Measurements from ENCODE around the gene SELENOS.

The SELENOS gene

GRCh38 chr15:101276501-101277037 is 716 bp downstream of the SELENOS start:
- DNase-seq (ENCODE audit: low spot score), result no peak

- DNase-seq (ENCODE audit: low spot score), result no peak
Measured at GRCh38 chr15:101275018-101275417, 2.3 kb downstream of the SELENOS start.

DNA sequence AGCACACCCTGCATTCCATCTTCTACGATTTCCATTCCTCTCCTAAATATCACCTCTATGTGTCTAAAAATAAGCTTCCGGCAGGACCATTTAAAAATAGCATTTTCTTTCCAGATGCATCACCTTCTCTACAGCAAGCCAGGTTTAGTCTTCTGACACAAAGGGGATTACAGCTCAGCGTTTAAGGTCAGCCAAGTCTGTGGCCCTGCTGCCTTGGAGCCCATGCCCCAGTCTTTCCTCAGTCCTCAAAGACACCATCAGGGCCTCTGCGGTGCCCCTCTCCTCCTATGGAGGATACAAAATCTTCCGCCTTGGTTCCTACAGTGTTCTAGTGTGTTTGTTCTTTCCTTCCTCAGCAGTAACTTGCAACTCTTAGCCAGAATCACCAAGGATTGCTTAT is 3.8 kb downstream of the SELENOS start:
- DNase-seq (ENCODE audit: low spot score), result no peak

GRCh38 chr15:101272584-101272983 is 4.7 kb downstream of the SELENOS start:
- no peak for DNase-seq (ENCODE audit: low spot score)

GRCh38 chr15:101269479-101270223 is 7.6 kb downstream of the SELENOS start:
- no peak for DNase-seq (ENCODE audit: low spot score)

- no peak for DNase-seq (ENCODE audit: low spot score)
Measured at GRCh38 chr15:101267320-101268104, 9.8 kb downstream of the SELENOS start.

- DNase-seq (ENCODE audit: low spot score), result no peak
Measured at GRCh38 chr15:101266787-101267186, 10.5 kb downstream of the SELENOS start.

DNA sequence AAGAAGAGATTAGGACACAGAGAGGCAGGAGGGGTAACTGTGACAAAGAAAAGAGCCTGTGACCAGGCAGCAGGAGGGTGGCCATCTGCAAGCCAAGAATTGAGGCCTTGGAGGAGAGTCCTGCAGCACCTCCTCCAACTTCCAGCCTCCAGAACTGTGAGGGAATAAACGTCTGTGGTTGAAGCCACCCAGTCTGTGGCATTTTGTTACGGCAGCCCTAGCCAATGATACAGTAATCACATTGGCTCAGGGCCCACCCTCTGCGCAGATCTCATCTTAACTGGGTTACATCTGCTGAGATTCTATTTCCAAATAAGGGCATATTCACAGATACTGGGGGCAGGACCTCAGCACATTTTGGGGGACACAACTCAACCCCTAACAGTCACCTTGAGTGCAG is 11.3 kb downstream of the SELENOS start:
- DNase-seq (ENCODE audit: low spot score), result no peak

DNA sequence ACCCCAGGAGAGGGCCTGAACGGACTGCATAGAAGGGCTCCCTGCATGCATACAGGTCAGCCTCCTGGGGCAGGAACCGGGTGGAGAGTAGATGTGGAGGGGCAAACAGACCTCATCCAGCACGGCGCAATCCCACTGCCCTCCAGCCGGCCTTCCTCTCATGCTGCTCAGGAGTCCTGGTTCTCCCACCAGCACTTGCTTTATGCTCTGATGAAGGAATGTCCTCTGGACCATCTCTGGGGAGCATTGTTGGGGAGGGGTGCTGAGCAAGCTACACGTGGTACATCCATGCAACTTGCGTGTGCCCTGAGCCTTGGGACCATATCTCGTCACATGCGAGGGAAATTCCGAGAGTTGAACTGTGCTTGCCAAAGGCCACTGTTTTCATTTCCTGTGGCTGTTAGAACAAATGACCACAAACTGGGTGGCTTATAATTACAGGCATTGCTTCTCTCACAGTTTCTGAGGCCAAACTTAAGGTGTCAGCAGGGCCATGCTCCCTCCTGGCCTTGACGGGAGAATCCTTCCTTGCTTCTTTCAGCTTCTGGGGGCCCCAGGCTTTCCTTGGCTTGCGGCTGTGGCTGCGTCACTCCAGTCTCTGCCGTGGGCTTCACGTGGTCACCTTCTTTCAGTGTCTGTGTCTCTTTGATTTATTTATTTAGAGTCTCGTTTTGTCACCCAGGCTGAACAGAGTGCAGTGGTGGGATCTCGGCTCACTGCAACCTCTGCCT is 12.2 kb downstream of the SELENOS start:
- no peak for DNase-seq (ENCODE audit: low spot score)

DNA sequence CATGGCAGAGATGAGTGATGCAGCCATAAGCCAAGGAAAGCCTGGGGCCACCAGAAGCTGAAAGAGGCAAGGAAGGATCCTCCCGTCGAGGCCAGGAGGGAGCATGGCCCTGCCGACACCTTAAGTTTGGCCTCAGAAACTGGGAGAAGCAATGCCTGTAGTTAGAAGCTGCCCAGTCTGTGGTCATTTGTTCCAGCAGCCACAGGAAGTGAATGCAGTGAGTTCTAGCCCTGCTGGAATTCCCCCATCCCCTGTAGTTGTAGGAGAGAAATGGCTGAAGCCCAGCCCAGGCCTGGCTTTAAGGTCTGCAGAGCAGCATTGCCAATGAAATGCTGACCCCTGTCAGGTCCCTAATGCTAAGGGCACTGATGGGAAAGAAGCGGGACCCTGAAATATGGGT is 13.3 kb downstream of the SELENOS start:
- DNase-seq (ENCODE audit: low spot score), result no peak

DNA sequence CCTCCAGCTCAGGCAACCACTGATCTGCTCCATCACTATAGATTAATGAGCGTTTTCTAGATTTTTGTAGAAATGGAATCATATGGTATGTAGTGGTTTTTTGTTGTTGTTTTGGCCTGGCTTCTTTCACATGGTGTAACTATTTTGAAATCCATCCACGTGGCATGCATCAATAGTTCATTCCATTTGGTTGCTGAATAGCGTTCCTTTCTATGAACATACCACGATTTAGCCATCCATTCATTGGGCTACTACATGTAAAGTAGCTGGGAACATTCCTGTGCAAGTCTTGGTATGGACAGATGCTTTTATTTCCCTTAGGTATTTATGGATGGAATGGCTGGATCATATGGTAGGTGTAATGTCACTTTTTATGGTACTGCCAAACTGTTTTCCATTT is 14.7 kb downstream of the SELENOS start:
- no peak for DNase-seq (ENCODE audit: low spot score)

DNA sequence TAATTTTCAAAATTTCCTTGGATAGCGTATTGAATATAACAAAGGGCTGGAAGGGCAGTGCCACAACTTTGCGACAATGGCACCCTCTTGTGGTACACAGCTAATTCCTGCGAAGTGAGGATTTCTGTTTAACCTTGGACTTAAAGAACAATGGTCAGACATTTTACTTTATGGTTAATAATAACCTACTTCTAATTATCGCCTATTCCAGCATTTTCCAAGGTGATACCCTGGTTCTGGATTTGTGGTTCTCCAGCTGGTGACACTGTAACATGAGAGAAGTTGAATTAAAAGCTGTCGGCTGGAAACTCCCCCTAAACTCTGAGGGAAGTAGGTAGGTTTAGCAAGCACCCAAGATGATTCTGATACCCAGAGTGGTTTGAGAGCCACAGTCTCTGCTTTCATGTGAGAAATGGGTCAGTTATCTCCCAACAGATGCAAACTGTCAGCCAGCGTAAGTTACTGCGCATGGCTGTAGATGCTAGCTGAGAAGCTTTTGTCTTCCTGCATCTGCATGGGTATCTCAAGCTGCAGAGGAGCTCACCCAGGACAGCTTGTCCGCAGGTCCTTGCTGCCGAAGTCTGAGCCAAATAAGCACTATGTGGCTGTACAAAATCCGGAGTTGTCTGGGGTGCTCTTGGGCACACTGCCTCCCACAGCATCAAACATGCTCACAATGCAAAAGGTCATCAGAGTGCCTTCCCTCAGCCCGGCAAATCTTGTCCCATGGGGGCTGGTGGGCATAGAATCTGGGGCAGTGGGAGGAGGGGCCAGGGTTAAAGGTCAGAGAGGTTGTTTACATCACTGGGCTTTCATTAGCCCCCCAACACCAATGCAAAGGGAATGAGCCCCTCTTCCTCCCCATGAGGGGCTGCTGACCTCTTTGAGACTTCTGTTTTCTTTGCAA is 18.8 kb downstream of the SELENOS start:
- peak; percentile 79 for DNase-seq (ENCODE audit: low spot score)

DNA sequence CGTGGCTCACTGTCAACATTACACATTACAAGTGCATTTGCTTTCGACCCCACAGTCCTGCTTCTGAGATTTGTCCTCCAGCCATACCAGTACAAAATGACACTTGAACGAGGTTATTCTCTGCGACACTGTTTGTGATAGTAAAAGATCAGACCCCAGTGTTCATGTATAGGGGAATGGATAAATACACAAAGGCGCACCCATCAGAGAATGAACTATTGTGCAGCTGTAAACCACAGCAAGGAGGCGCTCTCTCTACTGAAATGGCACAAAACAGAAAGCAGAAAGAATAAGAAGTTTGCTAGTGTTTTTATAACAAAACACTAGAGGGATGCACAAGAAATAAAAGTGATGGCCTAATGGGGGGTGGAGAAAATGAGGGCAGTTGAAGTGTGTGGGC is 20.5 kb downstream of the SELENOS start:
- no peak for DNase-seq (ENCODE audit: low spot score)

DNA sequence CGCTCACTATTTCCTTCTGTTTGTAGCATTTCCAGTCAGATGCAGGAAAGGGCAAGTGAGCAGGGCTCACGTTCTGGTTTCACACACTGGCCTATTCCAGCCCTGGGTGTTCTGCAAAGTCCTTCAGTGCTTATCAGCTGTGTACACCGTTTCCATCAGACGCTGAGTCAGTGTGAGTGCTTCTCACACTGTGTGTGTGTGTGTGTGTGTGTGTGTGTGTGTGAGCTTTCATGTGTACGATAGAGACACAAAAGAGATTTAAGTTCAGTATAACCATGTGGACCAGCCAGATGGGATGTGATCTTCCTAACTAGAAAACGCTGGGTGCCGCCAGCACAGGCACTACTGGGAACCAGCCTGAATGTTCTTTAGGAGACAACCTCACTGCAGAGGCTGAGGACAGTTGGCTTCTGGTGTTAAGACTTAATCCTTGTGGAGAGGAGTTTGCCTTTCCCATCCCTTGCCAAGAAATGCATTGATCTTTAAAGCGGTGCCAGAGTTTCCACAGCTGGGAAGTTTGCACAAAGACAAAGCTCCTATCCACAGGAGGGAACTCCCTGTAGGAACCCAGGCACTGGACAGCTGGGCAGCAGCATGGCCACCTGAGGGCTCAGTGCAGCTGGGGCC is 21.6 kb downstream of the SELENOS start:
- DNase-seq (ENCODE audit: low spot score), result no peak

GRCh38 chr15:101255051-101255395 is 22.3 kb downstream of the SELENOS start:
- no peak for DNase-seq (ENCODE audit: low spot score)

DNA sequence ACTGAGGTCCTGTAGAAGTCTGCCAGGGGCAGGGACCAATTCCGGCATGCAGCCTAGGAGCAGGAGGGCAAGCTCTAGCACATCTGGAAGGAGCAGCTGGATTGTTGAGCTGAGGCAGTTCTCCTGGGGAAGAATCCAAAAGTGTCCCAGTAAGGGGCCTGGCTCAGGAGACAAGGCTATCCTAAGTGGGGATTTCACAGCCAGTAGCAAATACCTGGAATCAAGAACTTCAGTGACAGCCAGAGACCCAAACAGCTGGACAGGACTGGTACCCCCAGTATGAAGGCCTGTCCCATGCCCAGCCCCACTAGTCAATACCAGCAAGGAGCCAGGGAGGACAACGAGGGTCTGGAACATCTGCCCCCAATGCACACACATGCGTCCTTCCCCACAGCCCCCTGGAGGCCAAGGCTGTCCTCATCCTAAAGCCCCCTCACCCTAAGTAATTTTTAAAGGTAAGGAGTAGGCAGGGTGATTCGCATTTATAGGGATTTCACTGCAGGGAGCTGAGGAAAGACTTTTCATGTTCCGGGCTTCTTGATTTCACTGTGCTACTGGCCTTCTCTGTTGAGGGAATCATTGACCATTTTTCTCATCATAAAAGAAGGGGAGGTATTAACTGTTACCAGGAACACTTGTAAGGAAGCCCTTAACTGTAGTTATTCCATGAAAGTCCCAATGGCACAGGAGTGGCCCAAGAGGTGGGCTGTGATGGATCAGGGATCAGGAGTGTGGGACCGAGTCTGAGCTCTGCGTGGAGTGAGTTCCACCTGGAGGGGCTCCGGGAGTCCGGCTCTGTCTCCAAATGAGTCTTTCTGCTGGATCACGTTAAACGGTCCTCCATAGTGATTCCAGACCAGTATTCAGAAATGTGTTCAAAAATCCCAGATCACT is 22.9 kb downstream of the SELENOS start:
- no peak for DNase-seq (ENCODE audit: low spot score)

- no peak for DNase-seq (ENCODE audit: low spot score)
Measured at GRCh38 chr15:101252836-101253235, 24.4 kb downstream of the SELENOS start.

- DNase-seq (ENCODE audit: low spot score), result peak; percentile 91
Measured at GRCh38 chr15:101251830-101252820, 25.2 kb downstream of the SELENOS start, which contains the start of gene CHSY1. Gene CHSY1, minus strand, starts transcription at chr15:101252048. Its CDS starts 592 bp downstream, at chr15:101251456.
